SK-N-SH treated with all-trans-retinoic acid at 6 μM for 48 hours (cell line): ENCODE results near the gene TIGD6.

Experiments
- ATAC-seq: fragments of 200-7000 bp; cut with Tn5 transposase; 3 replicates; pipeline ENCODE4 v1.9.1; 2020; ENCODE audit warnings: mild to moderate bottlenecking, moderate library complexity
- ARNTL ChIP-seq: fragments of 450-650 bp; formaldehyde crosslinking; IDR thresholded peaks from 2 replicates; pipeline ENCODE4 v1.5.0; 2020; ENCODE audit warnings: low read depth, mild to moderate bottlenecking, moderate library complexity, borderline replicate concordance
- BACH2 ChIP-seq: fragments of 250-450 bp; sonication (Bioruptor Pico); IDR thresholded peaks from 2 replicates; pipeline ENCODE4 v1.9.0; 2021; ENCODE audit warnings: mild to moderate bottlenecking, borderline replicate concordance
- CSDC2 ChIP-seq: fragments of 250-450 bp; sonication (Bioruptor Pico); IDR thresholded peaks from 2 replicates; pipeline ENCODE4 v1.5.0; 2020; ENCODE audit warnings: mild to moderate bottlenecking, moderate library complexity
- ESRRG ChIP-seq: fragments of 250-450 bp; sonication (Bioruptor Pico); IDR thresholded peaks from 2 replicates; pipeline ENCODE4 v1.6.1; 2021; ENCODE audit warnings: mild to moderate bottlenecking
- GLIS3 ChIP-seq: fragments of 250-450 bp; sonication (Bioruptor Pico); IDR thresholded peaks from 2 replicates; pipeline ENCODE4 v1.5.0; 2020; ENCODE audit warnings: mild to moderate bottlenecking, moderate library complexity
- ISL1 ChIP-seq: fragments of 250-450 bp; sonication (Bioruptor Pico); IDR thresholded peaks from 2 replicates; pipeline ENCODE4 v2.1.2; 2022; ENCODE audit warnings: mild to moderate bottlenecking, moderate library complexity
- OSR1 ChIP-seq: fragments of 250-450 bp; sonication (Bioruptor Pico); IDR thresholded peaks from 2 replicates; pipeline ENCODE4 v1.8.0; 2022; ENCODE audit warnings: moderate library complexity, mild to moderate bottlenecking, inconsistent platforms
- PPARA ChIP-seq: fragments of 250-450 bp; sonication (Bioruptor Pico); IDR thresholded peaks from 2 replicates; pipeline ENCODE4 v1.5.0; 2020; ENCODE audit warnings: mild to moderate bottlenecking, borderline replicate concordance
- RARB ChIP-seq: fragments of 250-450 bp; sonication (Bioruptor Pico); IDR thresholded peaks from 2 replicates; pipeline ENCODE4 v1.8.0; 2021; ENCODE audit warnings: mild to moderate bottlenecking, moderate library complexity
- SNAI2 ChIP-seq: fragments of 250-450 bp; sonication (Bioruptor Pico); IDR thresholded peaks from 2 replicates; pipeline ENCODE4 v1.5.0; 2020; ENCODE audit warnings: mild to moderate bottlenecking, moderate library complexity
- TCF4 ChIP-seq: fragments of 250-450 bp; sonication (Bioruptor Pico); IDR thresholded peaks from 2 replicates; pipeline ENCODE4 v1.8.0; 2021; ENCODE audit warnings: mild to moderate bottlenecking, moderate library complexity, borderline replicate concordance
- TOX ChIP-seq: fragments of 250-450 bp; sonication (Bioruptor Pico); IDR thresholded peaks from 2 replicates; pipeline ENCODE4 v1.8.0; 2021; ENCODE audit warnings: mild to moderate bottlenecking, moderate library complexity, borderline replicate concordance
- ZC3H10 ChIP-seq: fragments of 250-450 bp; sonication (Bioruptor Pico); IDR thresholded peaks from 2 replicates; pipeline ENCODE4 v1.5.1; 2021; ENCODE audit warnings: mild to moderate bottlenecking, moderate library complexity
- ZFP3 ChIP-seq: fragments of 250-450 bp; sonication (Bioruptor Pico); IDR thresholded peaks from 2 replicates; pipeline ENCODE4 v1.5.0; 2020; ENCODE audit warnings: mild to moderate bottlenecking, moderate library complexity
- ZFP30 ChIP-seq: fragments of 450-650 bp; formaldehyde crosslinking; IDR thresholded peaks from 2 replicates; pipeline ENCODE4 v1.5.0; 2022; ENCODE audit warnings: mild to moderate bottlenecking, moderate library complexity
- ZNF565 ChIP-seq: fragments of 450-650 bp; formaldehyde crosslinking; conservative IDR thresholded peaks from 2 replicates; pipeline ENCODE4 v1.5.0; 2020; ENCODE audit warnings: low read depth, mild to moderate bottlenecking, moderate library complexity
- ZNF70 ChIP-seq: fragments of 450-650 bp; formaldehyde crosslinking; IDR thresholded peaks from 2 replicates; pipeline ENCODE4 v1.5.0; 2020; ENCODE audit warnings: mild to moderate bottlenecking, moderate library complexity
- ZNF8 ChIP-seq: fragments of 450-650 bp; formaldehyde crosslinking; IDR thresholded peaks from 2 replicates; pipeline ENCODE4 v1.5.0; 2020; ENCODE audit warnings: mild to moderate bottlenecking, moderate library complexity
- TF ChIP-seq, protein P1 (sequence below): fragments of 250-450 bp; sonication (Bioruptor Pico); IDR thresholded peaks from 2 replicates; pipeline ENCODE4 v1.5.1; 2020; ENCODE audit warnings: low read depth, mild to moderate bottlenecking, moderate library complexity
- TF ChIP-seq, protein P2 (sequence below): fragments of 250-450 bp; sonication (Bioruptor Pico); IDR thresholded peaks from 2 replicates; pipeline ENCODE4 v1.5.0; 2020; ENCODE audit warnings: mild to moderate bottlenecking, moderate library complexity
- TF ChIP-seq, protein P3 (sequence below): fragments of 250-450 bp; sonication (Bioruptor Pico); IDR thresholded peaks from 2 replicates; pipeline ENCODE4 v1.5.1; 2021; ENCODE audit warnings: mild to moderate bottlenecking, moderate library complexity
- TF ChIP-seq, protein P4 (sequence below): fragments of 250-450 bp; sonication (Bioruptor Pico); IDR thresholded peaks from 2 replicates; pipeline ENCODE4 v1.8.0; 2020; ENCODE audit warnings: mild to moderate bottlenecking, moderate library complexity, borderline replicate concordance

The TIGD6 gene

DNA sequence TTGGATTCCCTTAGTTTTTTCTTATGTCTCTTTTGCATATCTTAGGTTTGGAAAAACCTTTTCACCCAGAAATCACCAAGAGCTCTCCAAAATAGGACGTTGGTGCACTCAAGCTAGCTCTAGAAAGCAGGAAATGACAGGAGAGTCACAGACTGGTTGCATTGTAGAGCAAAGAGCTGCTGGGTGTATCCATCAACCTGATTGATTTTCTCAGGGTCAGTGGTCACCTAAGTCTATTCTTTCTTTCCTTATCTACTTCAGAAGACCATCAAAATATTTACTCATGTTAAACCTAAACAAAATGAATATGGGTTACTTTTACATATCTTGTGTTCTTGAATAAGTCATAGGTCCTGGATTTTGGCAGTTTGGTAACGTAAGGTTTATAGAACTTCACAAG lies 25.0 kb downstream of the TIGD6 start:
- TF ChIP-seq, protein P1, sequence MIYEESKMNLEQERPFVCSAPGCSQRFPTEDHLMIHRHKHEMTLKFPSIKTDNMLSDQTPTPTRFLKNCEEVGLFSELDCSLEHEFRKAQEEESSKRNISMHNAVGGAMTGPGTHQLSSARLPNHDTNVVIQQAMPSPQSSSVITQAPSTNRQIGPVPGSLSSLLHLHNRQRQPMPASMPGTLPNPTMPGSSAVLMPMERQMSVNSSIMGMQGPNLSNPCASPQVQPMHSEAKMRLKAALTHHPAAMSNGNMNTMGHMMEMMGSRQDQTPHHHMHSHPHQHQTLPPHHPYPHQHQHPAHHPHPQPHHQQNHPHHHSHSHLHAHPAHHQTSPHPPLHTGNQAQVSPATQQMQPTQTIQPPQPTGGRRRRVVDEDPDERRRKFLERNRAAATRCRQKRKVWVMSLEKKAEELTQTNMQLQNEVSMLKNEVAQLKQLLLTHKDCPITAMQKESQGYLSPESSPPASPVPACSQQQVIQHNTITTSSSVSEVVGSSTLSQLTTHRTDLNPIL: no peak
- no peak for TF ChIP-seq ZFP3 (CRISPR knock-in tag)
- no peak for TF ChIP-seq TOX
- TF ChIP-seq, protein P2, sequence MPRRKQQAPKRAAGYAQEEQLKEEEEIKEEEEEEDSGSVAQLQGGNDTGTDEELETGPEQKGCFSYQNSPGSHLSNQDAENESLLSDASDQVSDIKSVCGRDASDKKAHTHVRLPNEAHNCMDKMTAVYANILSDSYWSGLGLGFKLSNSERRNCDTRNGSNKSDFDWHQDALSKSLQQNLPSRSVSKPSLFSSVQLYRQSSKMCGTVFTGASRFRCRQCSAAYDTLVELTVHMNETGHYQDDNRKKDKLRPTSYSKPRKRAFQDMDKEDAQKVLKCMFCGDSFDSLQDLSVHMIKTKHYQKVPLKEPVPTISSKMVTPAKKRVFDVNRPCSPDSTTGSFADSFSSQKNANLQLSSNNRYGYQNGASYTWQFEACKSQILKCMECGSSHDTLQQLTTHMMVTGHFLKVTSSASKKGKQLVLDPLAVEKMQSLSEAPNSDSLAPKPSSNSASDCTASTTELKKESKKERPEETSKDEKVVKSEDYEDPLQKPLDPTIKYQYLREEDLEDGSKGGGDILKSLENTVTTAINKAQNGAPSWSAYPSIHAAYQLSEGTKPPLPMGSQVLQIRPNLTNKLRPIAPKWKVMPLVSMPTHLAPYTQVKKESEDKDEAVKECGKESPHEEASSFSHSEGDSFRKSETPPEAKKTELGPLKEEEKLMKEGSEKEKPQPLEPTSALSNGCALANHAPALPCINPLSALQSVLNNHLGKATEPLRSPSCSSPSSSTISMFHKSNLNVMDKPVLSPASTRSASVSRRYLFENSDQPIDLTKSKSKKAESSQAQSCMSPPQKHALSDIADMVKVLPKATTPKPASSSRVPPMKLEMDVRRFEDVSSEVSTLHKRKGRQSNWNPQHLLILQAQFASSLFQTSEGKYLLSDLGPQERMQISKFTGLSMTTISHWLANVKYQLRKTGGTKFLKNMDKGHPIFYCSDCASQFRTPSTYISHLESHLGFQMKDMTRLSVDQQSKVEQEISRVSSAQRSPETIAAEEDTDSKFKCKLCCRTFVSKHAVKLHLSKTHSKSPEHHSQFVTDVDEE (CRISPR knock-in tag): no peak
- TF ChIP-seq ZFP30 (CRISPR knock-in tag): no peak
- no peak for TF ChIP-seq CSDC2 (CRISPR knock-in tag)
- TF ChIP-seq ZC3H10 (CRISPR knock-in tag): no peak
- no peak for TF ChIP-seq BACH2 (CRISPR knock-in tag)
- no peak for TF ChIP-seq RARB (CRISPR knock-in tag)
- no peak for TF ChIP-seq ESRRG (CRISPR knock-in tag)
- TF ChIP-seq, protein P3, sequence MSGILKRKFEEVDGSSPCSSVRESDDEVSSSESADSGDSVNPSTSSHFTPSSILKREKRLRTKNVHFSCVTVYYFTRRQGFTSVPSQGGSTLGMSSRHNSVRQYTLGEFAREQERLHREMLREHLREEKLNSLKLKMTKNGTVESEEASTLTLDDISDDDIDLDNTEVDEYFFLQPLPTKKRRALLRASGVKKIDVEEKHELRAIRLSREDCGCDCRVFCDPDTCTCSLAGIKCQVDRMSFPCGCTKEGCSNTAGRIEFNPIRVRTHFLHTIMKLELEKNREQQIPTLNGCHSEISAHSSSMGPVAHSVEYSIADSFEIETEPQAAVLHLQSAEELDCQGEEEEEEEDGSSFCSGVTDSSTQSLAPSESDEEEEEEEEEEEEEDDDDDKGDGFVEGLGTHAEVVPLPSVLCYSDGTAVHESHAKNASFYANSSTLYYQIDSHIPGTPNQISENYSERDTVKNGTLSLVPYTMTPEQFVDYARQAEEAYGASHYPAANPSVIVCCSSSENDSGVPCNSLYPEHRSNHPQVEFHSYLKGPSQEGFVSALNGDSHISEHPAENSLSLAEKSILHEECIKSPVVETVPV: no peak
- TF ChIP-seq, protein P4, sequence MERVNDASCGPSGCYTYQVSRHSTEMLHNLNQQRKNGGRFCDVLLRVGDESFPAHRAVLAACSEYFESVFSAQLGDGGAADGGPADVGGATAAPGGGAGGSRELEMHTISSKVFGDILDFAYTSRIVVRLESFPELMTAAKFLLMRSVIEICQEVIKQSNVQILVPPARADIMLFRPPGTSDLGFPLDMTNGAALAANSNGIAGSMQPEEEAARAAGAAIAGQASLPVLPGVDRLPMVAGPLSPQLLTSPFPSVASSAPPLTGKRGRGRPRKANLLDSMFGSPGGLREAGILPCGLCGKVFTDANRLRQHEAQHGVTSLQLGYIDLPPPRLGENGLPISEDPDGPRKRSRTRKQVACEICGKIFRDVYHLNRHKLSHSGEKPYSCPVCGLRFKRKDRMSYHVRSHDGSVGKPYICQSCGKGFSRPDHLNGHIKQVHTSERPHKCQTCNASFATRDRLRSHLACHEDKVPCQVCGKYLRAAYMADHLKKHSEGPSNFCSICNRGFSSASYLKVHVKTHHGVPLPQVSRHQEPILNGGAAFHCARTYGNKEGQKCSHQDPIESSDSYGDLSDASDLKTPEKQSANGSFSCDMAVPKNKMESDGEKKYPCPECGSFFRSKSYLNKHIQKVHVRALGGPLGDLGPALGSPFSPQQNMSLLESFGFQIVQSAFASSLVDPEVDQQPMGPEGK: no peak
- TF ChIP-seq ZNF8 (CRISPR knock-in tag): no peak
- no peak for TF ChIP-seq ZNF70
- no peak for TF ChIP-seq OSR1 (CRISPR knock-in tag)
- TF ChIP-seq ISL1 (CRISPR knock-in tag): no peak
- TF ChIP-seq GLIS3 (CRISPR knock-in tag): no peak
- TF ChIP-seq SNAI2 (CRISPR knock-in tag): no peak
- ATAC-seq: no peak

DNA sequence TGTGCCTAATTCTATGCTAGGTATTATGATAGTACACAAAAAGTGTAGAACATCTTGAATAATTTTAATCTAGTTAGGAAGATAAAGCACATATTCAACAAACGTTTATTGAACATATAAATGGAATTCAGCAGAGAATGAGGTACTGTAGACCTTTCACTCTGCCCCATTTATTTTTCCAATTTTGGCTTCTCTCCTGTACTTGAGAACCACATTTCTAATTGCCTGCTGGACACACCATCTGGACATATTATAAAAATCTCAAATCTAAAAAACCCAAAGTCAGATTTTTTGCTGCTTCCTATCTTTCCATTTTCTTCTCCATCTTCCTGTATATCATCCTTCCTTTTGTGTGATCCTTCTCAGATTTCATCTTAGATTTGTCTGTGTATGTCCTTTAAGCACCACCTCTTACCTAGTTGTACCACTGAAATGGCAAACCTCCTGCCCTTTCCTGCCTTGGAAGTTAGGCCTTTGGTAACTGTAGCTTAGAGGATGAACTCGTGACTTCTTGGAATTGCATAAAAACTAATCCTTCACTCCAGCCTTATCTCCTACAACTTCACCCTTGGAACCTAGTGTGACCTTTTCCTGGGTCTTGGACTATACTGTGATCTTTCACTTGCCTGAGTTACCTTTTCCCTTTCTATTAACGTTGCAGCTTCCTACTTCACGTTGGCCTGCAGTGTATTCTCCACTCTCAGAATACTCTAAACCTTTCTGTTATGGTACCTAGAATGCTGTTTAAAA lies 31.1 kb downstream of the TIGD6 start:
- ATAC-seq: no peak

DNA sequence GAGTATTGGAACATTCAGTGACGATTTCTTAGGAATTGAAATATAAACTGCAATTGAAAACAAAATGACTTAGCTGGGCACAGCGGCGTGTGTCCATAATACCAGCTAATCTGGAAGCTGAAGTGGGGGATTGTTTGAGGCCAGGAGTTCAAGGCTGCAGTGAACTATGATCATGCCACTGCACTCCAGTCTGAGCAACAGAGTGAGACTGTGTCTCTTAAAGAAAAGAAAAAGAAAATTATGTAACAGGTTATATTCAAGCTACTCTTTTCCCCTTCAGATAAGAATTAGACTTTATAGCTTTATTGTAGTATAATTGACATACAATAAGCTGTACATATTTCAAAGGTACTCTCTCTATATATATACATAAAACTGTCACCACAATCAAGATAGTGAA lies 33.5 kb downstream of the TIGD6 start:
- no peak for TF ChIP-seq ZFP3 (CRISPR knock-in tag)
- TF ChIP-seq PPARA (CRISPR knock-in tag): no peak
- no peak for TF ChIP-seq ESRRG (CRISPR knock-in tag)
- TF ChIP-seq, protein P1: no peak
- TF ChIP-seq, protein P2 (CRISPR knock-in tag): no peak
- no peak for TF ChIP-seq TOX
- no peak for TF ChIP-seq ARNTL (CRISPR knock-in tag)
- TF ChIP-seq TCF4 (CRISPR knock-in tag): no peak
- no peak for TF ChIP-seq GLIS3 (CRISPR knock-in tag)
- TF ChIP-seq SNAI2 (CRISPR knock-in tag): no peak
- no peak for TF ChIP-seq ZNF565
- TF ChIP-seq ZNF8 (CRISPR knock-in tag): no peak
- TF ChIP-seq, all 23 proteins: peak for 0

More for the DNA sequence above, 31.1 kb downstream of the TIGD6 start:
- no peak for TF ChIP-seq TOX
- TF ChIP-seq ZFP30 (CRISPR knock-in tag): no peak
- TF ChIP-seq, all 23 proteins: peak for 0

More for the DNA sequence above, 33.5 kb downstream of the TIGD6 start:
- ATAC-seq: no peak
